ENCODE data around the gene TRPT1.
"Not testable (repeated sequence)": the region's sequence is repeated elsewhere in the genome, so short reads cannot be mapped to it uniquely, and the experiment has no call there.

The TRPT1 gene

GRCh38 chr11:64258356-64258755 is 32.4 kb upstream of the TRPT1 start:
- no peak for DNase-seq

- DNase-seq: no peak
These were observed 30.3 kb upstream of the TRPT1 start for GRCh38 chr11:64256300-64256699.

GRCh38 chr11:64255135-64256128 is 29.4 kb upstream of the TRPT1 start:
- no peak for DNase-seq

GRCh38 chr11:64254326-64254725 is 28.3 kb upstream of the TRPT1 start:
- no peak for DNase-seq

GRCh38 chr11:64253481-64253880 is 27.5 kb upstream of the TRPT1 start:
- DNase-seq: no peak

GRCh38 chr11:64253043-64253442 is 27.1 kb upstream of the TRPT1 start:
- DNase-seq: no peak

- DNase-seq: peak in 1 of 2 experiments; percentile 69
These were observed 26.3 kb upstream of the TRPT1 start for GRCh38 chr11:64252003-64252872.

GRCh38 chr11:64251753-64252002 is 25.7 kb upstream of the TRPT1 start:
- DNase-seq: no peak

- DNase-seq: peak in 1 of 2 experiments; percentile 79
These were observed 25.2 kb upstream of the TRPT1 start, which contains the start of gene PLCB3 for GRCh38 chr11:64251016-64251752. TSS of gene PLCB3 (plus strand) at chr11:64251530. CDS start at chr11:64251650, 120 bp downstream.

- no peak for DNase-seq
These were observed 24.5 kb upstream of the TRPT1 start for GRCh38 chr11:64250415-64251015.

GRCh38 chr11:64249563-64250414 is 23.8 kb upstream of the TRPT1 start:
- peak in 1 of 2 experiments; percentile 30 for DNase-seq

GRCh38 chr11:64249038-64249437 is 23.1 kb upstream of the TRPT1 start:
- DNase-seq: no peak

GRCh38 chr11:64248578-64248977 is 22.6 kb upstream of the TRPT1 start:
- DNase-seq: no peak

GRCh38 chr11:64247729-64248531 is 21.9 kb upstream of the TRPT1 start:
- peak; percentile 80 to 92 for DNase-seq

GRCh38 chr11:64246871-64247728 is 21.1 kb upstream of the TRPT1 start, which contains the start of gene PPP1R14B:
TSS of gene PPP1R14B (minus strand) at chr11:64246943. CDS start at chr11:64246673, 270 bp downstream.
- peak; percentile 76 to 97 for DNase-seq

- not testable (repeated sequence) for DNase-seq
These were observed 20.6 kb upstream of the TRPT1 start for GRCh38 chr11:64246621-64246870.

- DNase-seq: peak; percentile 44 to 73
These were observed 20.0 kb upstream of the TRPT1 start for GRCh38 chr11:64245797-64246620.

- peak in 1 of 2 experiments; percentile 49 for DNase-seq
These were observed 19.4 kb upstream of the TRPT1 start for GRCh38 chr11:64245401-64245796.

GRCh38 chr11:64244966-64245365 is 19.0 kb upstream of the TRPT1 start:
- no peak for DNase-seq
